ENCODE measurements around the gene NLK. TPM values are rescaled to one million over a fixed set of nuclear protein-coding genes. Genes with fewer than 3 reads are reported as not detected.

The NLK gene
- total RNA-seq, 4 donors from 2014 or later: 6.2 to 40.5 (median 29.9) TPM

DNA sequence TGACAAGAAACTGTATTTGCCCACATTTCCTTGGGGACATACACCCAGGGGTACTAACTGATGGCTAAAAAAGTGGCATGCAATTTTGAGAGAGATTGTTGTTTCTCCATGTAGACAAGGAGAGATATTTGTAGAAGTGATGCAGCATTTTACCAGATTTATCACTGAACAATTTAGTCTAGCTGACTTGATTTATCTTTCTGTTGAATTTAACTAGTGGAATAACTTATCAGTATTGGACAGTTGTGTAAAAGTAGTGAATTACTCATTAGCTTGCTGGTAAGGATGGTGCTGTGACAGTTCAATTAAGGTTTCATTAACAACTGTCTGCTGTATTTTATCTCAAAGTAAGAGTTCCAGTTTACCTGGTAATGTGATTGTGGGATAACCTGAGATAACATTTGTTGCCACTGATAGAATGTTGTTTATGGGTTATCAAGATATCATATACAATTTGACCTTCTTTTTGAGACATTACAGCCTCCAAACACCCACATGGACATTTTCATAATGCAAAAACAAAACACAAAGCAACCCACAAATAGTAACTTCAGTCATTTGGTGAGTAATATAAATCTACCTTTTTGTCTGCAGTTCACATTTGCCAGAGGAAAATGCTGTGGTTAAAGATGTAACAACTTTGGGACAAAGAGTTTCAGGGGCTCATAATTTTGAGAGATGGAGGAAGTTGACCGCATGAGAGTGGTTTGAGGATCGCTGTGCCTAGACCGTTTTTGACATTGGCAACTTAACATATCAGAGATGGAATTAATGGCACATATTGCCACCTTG lies 3.8 kb downstream of the NLK start:
- intact Hi-C loops (cut with DNase I; ENCODE audit: low total_unique reads): no loop called here

DNA sequence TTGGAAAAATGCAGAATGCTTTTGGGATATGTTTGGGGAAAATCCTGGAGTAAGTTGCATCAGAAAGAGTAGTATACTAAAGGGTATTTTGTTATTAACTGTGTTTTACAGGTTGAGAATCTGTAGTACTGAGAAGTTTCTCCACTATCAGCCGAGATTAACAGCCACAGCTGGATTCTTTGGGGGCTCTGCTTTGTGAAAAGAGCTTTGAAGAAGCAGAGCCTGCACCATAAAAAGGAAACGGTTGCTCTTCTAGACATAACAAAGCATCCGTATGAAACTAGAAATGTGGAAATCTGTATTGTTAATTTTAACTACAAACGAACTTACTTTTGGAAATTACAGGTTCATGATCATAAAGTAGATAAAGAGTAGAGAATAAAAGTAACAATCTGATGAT lies 5.3 kb downstream of the NLK start:
- intact Hi-C loops (cut with DNase I; ENCODE audit: low total_unique reads): no loop called here
- in situ Hi-C loops (cut with MboI; ENCODE audit: low pct_ligation_motif_present in 1 of 4, low pct_unique_long_range_greater_than_20kb in 1 of 4, low sequenced_read_pairs in 3 of 4): loop anchor here in 3 of 4 donors (25.0 kb wide), 4 partner anchors 89 to 711 kb away; no protein-coding TSS in a partner anchor
- no peak overlapping the region for H3K4me3 ChIP-seq
- no peaks in the 10 kb centered on the region for H3K27me3 ChIP-seq
- no peak for DNase-seq
- no peak overlapping the region for H3K27ac ChIP-seq
- peaks cover 18 to 50% (median 26%) of the 10 kb centered on the region in 4 donors for H3K4me1 ChIP-seq
- H3K9me3 ChIP-seq: no peaks in the 10 kb centered on the region
- no peaks in the 10 kb centered on the region for H3K36me3 ChIP-seq
- no peak for TF ChIP-seq POLR2AphosphoS5 (IDR thresholded peaks at IDR 0.05)
- TF ChIP-seq EP300 (IDR thresholded peaks at IDR 0.05; ENCODE audit: low read depth): no peak
- no peak for TF ChIP-seq POLR2A (IDR thresholded peaks at IDR 0.05)
- TF ChIP-seq, protein P1, sequence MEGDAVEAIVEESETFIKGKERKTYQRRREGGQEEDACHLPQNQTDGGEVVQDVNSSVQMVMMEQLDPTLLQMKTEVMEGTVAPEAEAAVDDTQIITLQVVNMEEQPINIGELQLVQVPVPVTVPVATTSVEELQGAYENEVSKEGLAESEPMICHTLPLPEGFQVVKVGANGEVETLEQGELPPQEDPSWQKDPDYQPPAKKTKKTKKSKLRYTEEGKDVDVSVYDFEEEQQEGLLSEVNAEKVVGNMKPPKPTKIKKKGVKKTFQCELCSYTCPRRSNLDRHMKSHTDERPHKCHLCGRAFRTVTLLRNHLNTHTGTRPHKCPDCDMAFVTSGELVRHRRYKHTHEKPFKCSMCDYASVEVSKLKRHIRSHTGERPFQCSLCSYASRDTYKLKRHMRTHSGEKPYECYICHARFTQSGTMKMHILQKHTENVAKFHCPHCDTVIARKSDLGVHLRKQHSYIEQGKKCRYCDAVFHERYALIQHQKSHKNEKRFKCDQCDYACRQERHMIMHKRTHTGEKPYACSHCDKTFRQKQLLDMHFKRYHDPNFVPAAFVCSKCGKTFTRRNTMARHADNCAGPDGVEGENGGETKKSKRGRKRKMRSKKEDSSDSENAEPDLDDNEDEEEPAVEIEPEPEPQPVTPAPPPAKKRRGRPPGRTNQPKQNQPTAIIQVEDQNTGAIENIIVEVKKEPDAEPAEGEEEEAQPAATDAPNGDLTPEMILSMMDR (IDR thresholded peaks at IDR 0.05): no peak
- WGBS, 2 donors (ENCODE audit: low coverage in 1 of 2): 33 to 51% methylated on average over 3 to 4 of the region's 4 CpGs

More for the DNA sequence above, 3.8 kb downstream of the NLK start:
- Histone ChIP-seq H3K36me3 (no peaks in the 10 kb centered on the region), H3K4me1 (peaks cover 20 to 49% (median 33%) of the 10 kb centered on the region in 4 donors), H3K4me3 (no peak overlapping the region), H3K27ac (no peak overlapping the region), H3K9me3 (no peaks in the 10 kb centered on the region), H3K27me3 (no peaks in the 10 kb centered on the region)
- TF ChIP-seq EP300 (IDR thresholded peaks at IDR 0.05; ENCODE audit: low read depth) (no peak), POLR2A (IDR thresholded peaks at IDR 0.05) (no peak), POLR2AphosphoS5 (IDR thresholded peaks at IDR 0.05) (no peak)
- TF ChIP-seq, protein P1 (IDR thresholded peaks at IDR 0.05): no peak
- DNase-seq: no peak
- in situ Hi-C loops (cut with MboI; ENCODE audit: low pct_ligation_motif_present in 1 of 4, low pct_unique_long_range_greater_than_20kb in 1 of 4, low sequenced_read_pairs in 3 of 4): loop anchor here in 3 of 4 donors (25.0 kb wide), 4 partner anchors 91 to 709 kb away; no protein-coding TSS in a partner anchor
- 55 to 71% methylated on average over 3 of the region's 3 CpGs for WGBS, 2 donors (ENCODE audit: low coverage in 1 of 2)

DNA sequence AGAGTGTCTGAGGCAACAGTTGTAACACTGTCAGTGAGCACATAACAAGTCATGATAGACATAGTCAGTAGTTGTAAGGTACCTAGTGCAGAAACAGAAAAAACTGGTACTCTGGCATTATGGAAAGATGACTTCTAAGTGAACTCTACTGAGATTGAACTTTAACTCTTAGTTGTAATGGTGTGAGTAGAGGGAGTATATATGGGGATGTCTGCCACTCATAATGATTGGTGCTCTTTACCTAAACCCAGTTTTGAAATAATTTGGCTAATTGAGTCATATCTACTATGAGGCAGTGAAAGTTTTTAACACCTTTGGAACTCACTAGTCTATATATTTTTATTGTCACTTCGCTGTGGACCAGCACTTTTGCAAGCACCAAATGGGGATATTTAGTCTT lies 6.6 kb downstream of the NLK start:
- no peaks in the 10 kb centered on the region for H3K9me3 ChIP-seq
- DNase-seq: no peak
- H3K4me3 ChIP-seq: no peak overlapping the region
- peaks cover 8 to 48% (median 17%) of the 10 kb centered on the region in 4 donors for H3K4me1 ChIP-seq
- no peak overlapping the region for H3K27ac ChIP-seq
- intact Hi-C loops (cut with DNase I; ENCODE audit: low total_unique reads) (no loop called here), in situ Hi-C loops (cut with MboI; ENCODE audit: low pct_ligation_motif_present in 1 of 4, low pct_unique_long_range_greater_than_20kb in 1 of 4, low sequenced_read_pairs in 3 of 4) (loop anchor here in 3 of 4 donors (25.0 kb wide), 4 partner anchors 88 to 712 kb away; no protein-coding TSS in a partner anchor)
- no peak for TF ChIP-seq POLR2A (IDR thresholded peaks at IDR 0.05)
- no peaks in the 10 kb centered on the region for H3K27me3 ChIP-seq
- 92 to 100% methylated on average over 1 of the region's 1 CpG for WGBS, 2 donors (ENCODE audit: low coverage in 1 of 2)
- no peaks in the 10 kb centered on the region for H3K36me3 ChIP-seq

GRCh38 chr17:28053044-28053670 lies 10.7 kb downstream of the NLK start:
- peaks cover 0 to 46% (median 18%) of the 10 kb centered on the region in 4 donors for H3K4me1 ChIP-seq
- no peak for DNase-seq
- no peaks in the 10 kb centered on the region for H3K36me3 ChIP-seq
- 70 to 78% methylated on average over 3 of the region's 3 CpGs for WGBS, 2 donors (ENCODE audit: low coverage in 1 of 2)
- in situ Hi-C loops (cut with MboI; ENCODE audit: low pct_ligation_motif_present in 1 of 4, low pct_unique_long_range_greater_than_20kb in 1 of 4, low sequenced_read_pairs in 3 of 4): no loop called here
- intact Hi-C loops (cut with DNase I; ENCODE audit: low total_unique reads): no loop called here
- H3K27me3 ChIP-seq: no peaks in the 10 kb centered on the region
- no peak overlapping the region for H3K4me3 ChIP-seq
- H3K9me3 ChIP-seq: no peaks in the 10 kb centered on the region
- TF ChIP-seq, protein P1 (IDR thresholded peaks at IDR 0.05): no peak
- TF ChIP-seq EP300 (IDR thresholded peaks at IDR 0.05; ENCODE audit: low read depth) (no peak), POLR2A (IDR thresholded peaks at IDR 0.05) (no peak), POLR2AphosphoS5 (IDR thresholded peaks at IDR 0.05) (no peak)
- H3K27ac ChIP-seq: no peak overlapping the region

All from transverse colon (tissue), 4 donors.